Ishikawa (cell line): ENCODE data around the gene DZIP3.

Experiments used
- CEBPB ChIP-seq: IDR thresholded peaks from 2 replicates; pipeline ENCODE4 v1.6.1; 2012
- CREB1 ChIP-seq: IDR thresholded peaks from 2 replicates; pipeline ENCODE4 v1.6.1; 2012; ENCODE audit warnings: low read depth
- EGR1 ChIP-seq: IDR thresholded peaks from 2 replicates; pipeline ENCODE4 v1.6.1; 2012
- EP300 ChIP-seq: IDR thresholded peaks from 2 replicates; pipeline ENCODE4 v1.6.1; 2012; ENCODE audit warnings: borderline replicate concordance
- FOXM1 ChIP-seq: IDR thresholded peaks from 2 replicates; pipeline ENCODE4 v1.6.1; 2012; ENCODE audit warnings: low read depth, borderline replicate concordance
- NFIC ChIP-seq: IDR thresholded peaks from 2 replicates; pipeline ENCODE4 v1.6.1; 2012
- RAD21 ChIP-seq: IDR thresholded peaks from 2 replicates; pipeline ENCODE4 v1.6.1; 2012; ENCODE audit warnings: low read depth
- TAF1 ChIP-seq: IDR thresholded peaks from 2 replicates; pipeline ENCODE4 v1.6.1; 2012; ENCODE audit warnings: low read depth, mild to moderate bottlenecking
- TCF12 ChIP-seq: IDR thresholded peaks from 2 replicates; pipeline ENCODE4 v1.6.1; 2012; ENCODE audit warnings: low read depth
- TEAD4 ChIP-seq: IDR thresholded peaks from 2 replicates; pipeline ENCODE4 v1.6.1; 2012
- YY1 ChIP-seq: IDR thresholded peaks from 2 replicates; pipeline ENCODE4 v1.6.1; 2012; ENCODE audit warnings: low read depth
- ZBTB7A ChIP-seq: IDR thresholded peaks from 2 replicates; pipeline ENCODE4 v1.6.1; 2012; ENCODE audit warnings: low read depth
- TF ChIP-seq, protein P1 (sequence below): IDR thresholded peaks from 2 replicates; pipeline ENCODE4 v1.6.1; 2012
- TF ChIP-seq, protein P2 (sequence below): IDR thresholded peaks from 2 replicates; pipeline ENCODE4 v1.6.1; 2012; ENCODE audit warnings: low read depth, mild to moderate bottlenecking
- TF ChIP-seq, protein P3 (sequence below): IDR thresholded peaks from 2 replicates; pipeline ENCODE4 v1.6.1; 2012

DZIP3 gene

DNA sequence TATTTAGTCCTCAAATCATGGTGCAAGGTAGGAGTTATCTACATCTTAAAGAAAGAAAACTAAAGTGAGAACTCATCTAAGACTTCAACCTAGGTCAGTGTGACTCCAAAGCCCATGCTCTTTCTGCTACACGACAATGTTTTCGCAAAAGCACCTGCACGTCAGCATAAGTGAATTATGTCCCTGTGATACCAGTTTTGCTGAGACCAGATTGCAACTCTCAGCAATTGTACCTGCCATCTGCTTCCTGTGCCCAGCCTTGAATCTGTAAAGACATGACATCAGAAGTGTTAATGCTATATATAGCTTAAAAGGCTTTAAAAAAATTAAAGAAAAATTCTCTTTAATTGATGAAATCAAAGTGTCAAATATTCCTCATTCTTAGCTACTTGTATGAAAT is 124.3 kb downstream of the DZIP3 start:
- TF ChIP-seq EGR1 (no peak), EP300 (no peak), NFIC (no peak), TAF1 (no peak), RAD21 (no peak), CREB1 (no peak), CEBPB (no peak), TEAD4 (no peak), TCF12 (no peak), FOXM1 (no peak), ZBTB7A (no peak), YY1 (no peak)
- TF ChIP-seq, protein P1, sequence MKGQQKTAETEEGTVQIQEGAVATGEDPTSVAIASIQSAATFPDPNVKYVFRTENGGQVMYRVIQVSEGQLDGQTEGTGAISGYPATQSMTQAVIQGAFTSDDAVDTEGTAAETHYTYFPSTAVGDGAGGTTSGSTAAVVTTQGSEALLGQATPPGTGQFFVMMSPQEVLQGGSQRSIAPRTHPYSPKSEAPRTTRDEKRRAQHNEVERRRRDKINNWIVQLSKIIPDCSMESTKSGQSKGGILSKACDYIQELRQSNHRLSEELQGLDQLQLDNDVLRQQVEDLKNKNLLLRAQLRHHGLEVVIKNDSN = no peak
- TF ChIP-seq, protein P2, sequence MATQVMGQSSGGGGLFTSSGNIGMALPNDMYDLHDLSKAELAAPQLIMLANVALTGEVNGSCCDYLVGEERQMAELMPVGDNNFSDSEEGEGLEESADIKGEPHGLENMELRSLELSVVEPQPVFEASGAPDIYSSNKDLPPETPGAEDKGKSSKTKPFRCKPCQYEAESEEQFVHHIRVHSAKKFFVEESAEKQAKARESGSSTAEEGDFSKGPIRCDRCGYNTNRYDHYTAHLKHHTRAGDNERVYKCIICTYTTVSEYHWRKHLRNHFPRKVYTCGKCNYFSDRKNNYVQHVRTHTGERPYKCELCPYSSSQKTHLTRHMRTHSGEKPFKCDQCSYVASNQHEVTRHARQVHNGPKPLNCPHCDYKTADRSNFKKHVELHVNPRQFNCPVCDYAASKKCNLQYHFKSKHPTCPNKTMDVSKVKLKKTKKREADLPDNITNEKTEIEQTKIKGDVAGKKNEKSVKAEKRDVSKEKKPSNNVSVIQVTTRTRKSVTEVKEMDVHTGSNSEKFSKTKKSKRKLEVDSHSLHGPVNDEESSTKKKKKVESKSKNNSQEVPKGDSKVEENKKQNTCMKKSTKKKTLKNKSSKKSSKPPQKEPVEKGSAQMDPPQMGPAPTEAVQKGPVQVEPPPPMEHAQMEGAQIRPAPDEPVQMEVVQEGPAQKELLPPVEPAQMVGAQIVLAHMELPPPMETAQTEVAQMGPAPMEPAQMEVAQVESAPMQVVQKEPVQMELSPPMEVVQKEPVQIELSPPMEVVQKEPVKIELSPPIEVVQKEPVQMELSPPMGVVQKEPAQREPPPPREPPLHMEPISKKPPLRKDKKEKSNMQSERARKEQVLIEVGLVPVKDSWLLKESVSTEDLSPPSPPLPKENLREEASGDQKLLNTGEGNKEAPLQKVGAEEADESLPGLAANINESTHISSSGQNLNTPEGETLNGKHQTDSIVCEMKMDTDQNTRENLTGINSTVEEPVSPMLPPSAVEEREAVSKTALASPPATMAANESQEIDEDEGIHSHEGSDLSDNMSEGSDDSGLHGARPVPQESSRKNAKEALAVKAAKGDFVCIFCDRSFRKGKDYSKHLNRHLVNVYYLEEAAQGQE = no peak
- TF ChIP-seq, protein P3, sequence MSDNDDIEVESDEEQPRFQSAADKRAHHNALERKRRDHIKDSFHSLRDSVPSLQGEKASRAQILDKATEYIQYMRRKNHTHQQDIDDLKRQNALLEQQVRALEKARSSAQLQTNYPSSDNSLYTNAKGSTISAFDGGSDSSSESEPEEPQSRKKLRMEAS = no peak

DNA sequence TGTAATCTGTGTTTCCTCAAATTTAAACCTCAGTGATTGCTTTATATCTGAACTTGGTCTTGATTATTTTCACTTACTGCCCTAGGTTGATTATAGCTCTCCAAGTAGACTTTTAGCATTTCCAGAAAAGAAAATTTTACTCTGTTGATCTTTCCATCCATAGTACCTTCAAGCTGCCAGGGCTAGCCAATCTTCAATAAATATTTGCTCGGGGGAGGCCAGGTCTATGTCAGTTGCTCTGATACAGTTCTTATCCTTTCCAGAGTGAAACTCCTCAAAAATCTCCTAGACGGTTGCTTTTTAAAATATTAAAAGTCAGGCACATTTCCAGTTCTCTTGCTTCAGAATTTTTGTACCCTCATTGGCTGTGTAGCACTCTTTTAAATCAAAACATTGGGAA is 128.9 kb downstream of the DZIP3 start:
- TF ChIP-seq ZBTB7A (no peak), EGR1 (no peak), TAF1 (no peak), CEBPB (no peak), TEAD4 (no peak), CREB1 (no peak), FOXM1 (no peak)

DNA sequence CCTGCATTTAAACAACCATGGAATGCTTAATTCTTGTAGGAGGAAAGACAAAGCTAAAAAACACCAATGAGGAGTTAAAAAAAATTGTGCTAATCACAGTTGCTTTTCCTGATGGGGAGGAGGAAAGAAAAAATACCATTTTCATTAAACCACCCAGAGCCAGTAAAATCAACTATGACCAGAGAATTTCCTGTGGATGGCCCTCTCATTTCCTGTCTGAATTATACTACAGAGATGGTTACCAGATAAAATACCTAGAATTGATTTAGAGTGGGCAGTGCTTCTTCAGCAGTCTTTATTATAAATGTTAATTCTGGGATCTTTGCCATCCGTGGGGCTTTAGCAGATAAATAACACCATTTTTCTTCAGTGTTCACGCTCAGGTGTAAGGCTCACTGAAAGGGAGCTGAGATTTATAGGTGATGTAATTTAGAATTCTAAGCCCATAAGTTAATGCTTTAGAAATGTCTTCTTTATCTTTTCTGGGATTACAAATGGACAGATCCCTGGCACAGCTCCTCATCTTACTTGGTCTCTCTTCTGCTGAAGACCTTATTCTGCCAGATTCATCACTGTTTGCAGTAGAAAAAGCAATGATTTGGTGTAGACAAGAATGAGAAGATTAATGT is 129.8 kb downstream of the DZIP3 start:
- TF ChIP-seq FOXM1 (no peak), EGR1 (no peak), NFIC (no peak), CREB1 (no peak), EP300 (no peak), TEAD4 (no peak), ZBTB7A (no peak), RAD21 (no peak), YY1 (no peak), CEBPB (no peak)
- TF ChIP-seq, protein P1 = no peak
- TF ChIP-seq, protein P2 = no peak

DNA sequence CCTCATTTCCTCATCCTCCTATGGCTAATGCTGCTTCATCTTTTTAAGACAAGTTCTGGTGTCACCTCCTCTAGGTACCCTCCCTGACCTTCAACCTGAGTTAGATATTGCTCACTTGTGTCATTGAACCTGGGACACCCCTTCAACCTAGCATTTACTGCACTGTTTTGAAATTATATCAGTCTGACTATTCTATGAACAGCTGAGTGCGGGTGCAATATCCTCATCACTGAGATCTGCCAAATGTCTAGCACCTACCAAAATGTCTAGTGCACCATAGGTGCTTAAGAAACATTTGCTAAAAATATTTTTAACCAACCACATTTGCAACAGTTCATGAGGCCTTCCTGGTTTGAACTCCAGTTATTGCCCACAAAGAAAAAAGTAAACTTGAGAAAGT is 133.2 kb downstream of the DZIP3 start:
- TF ChIP-seq NFIC (no peak), TEAD4 (no peak), EP300 (no peak), RAD21 (no peak), ZBTB7A (no peak), EGR1 (no peak), CREB1 (no peak), TCF12 (no peak), YY1 (no peak), FOXM1 (no peak), CEBPB (no peak)
- TF ChIP-seq, protein P3 = no peak
- TF ChIP-seq, protein P1 = no peak

DNA sequence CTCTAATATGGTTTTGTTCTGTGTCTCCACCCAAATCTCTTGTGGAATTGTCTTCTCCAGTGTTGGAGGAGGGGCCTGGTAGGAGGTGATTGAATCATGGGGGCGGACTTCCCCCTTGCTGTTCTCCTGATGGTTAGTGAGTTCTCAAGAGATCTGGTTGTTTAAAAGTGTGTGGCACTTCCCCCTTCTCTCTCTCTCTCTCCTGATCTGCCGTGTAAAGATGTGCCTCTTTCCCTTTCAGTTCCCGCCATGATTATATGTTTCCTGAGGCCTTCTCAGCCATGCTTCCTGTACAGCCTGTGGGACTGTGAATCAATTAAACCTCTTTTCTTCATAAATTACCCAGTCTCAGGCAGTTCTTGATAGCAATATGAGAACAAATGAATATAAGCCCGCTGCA is 134.6 kb downstream of the DZIP3 start:
- no peak for TF ChIP-seq TAF1

DNA sequence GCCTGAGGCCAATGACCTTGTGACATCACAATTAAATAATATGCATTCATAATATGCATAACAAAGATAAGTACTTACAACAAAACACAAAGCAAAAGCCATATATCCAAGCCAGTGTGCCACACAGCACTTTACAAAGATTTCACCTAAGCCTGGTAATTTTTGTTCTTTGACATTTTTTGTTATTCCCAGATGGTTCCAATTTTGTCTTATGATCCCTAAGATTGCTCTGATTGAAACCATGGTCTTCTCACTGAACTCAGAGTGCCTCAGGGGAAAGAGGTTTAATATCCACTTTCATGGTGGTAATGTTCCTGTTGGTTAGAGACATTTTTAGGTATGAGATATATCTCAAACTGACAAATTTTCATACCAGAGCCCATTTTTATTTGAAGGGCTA is 138.6 kb downstream of the DZIP3 start:
- TF ChIP-seq, protein P1 = no peak
